Effector memory CD4-positive, alpha-beta T cell (primary cell): ENCODE measurements around the gene BRF1.

Experiments used
- DNase-seq, 3 donors: peaks; one replicate each; pipeline ENCODE4 v3.0.0-alpha.2; 2020
- H3K27ac ChIP-seq: 2 replicates; pipeline ENCODE4 v1.7.0; 2013; ENCODE audit warnings: mild to moderate bottlenecking, low read length, moderate library complexity; ENCODE audit not compliant: insufficient read depth, poor library complexity, severe bottlenecking
- H3K27me3 ChIP-seq: replicated peaks from 2 replicates; pipeline ENCODE4 v1.7.0; 2013; ENCODE audit warnings: mild to moderate bottlenecking, low read length; ENCODE audit not compliant: insufficient read depth, control insufficient read depth, poor library complexity, severe bottlenecking
- H3K36me3 ChIP-seq: 2 replicates; pipeline ENCODE4 v1.7.0; 2013; ENCODE audit warnings: mild to moderate bottlenecking, low read length, moderate library complexity; ENCODE audit not compliant: control insufficient read depth, insufficient read depth
- H3K4me1 ChIP-seq: 2 replicates; pipeline ENCODE4 v1.7.0; 2013; ENCODE audit warnings: low read length, mild to moderate bottlenecking; ENCODE audit not compliant: control insufficient read depth, insufficient read depth, poor library complexity, severe bottlenecking
- H3K4me3 ChIP-seq: 2 replicates; pipeline ENCODE4 v1.7.0; 2013; ENCODE audit warnings: low read length, low read depth, mild to moderate bottlenecking; ENCODE audit not compliant: insufficient read depth, poor library complexity, severe bottlenecking
- H3K9me3 ChIP-seq: 2 replicates; pipeline ENCODE4 v1.7.0; 2013; ENCODE audit warnings: mild to moderate bottlenecking, low read length, moderate library complexity; ENCODE audit not compliant: control insufficient read depth

Gene BRF1

GRCh38 chr14:105229099-105229655 is 71.6 kb downstream of the BRF1 start:
- Histone ChIP-seq H3K27me3 (no peaks in the 10 kb centered on the region), H3K36me3 (peaks cover 18% of the 10 kb centered on the region), H3K27ac (no peak overlapping the region), H3K4me3 (no peak overlapping the region), H3K9me3 (no peaks in the 10 kb centered on the region), H3K4me1 (no peaks in the 10 kb centered on the region)
- no peak for DNase-seq

GRCh38 chr14:105228562-105228961 is 72.2 kb downstream of the BRF1 start:
- no peak overlapping the region for H3K4me3 ChIP-seq
- H3K36me3 ChIP-seq: peaks cover 22% of the 10 kb centered on the region
- H3K27me3 ChIP-seq: no peaks in the 10 kb centered on the region
- H3K27ac ChIP-seq: no peak overlapping the region
- H3K4me1 ChIP-seq: no peaks in the 10 kb centered on the region
- H3K9me3 ChIP-seq: no peaks in the 10 kb centered on the region
- DNase-seq: no peak

GRCh38 chr14:105227346-105227745 is 73.5 kb downstream of the BRF1 start:
- Histone ChIP-seq H3K9me3 (no peaks in the 10 kb centered on the region), H3K27ac (no peak overlapping the region), H3K36me3 (peaks cover 22% of the 10 kb centered on the region), H3K27me3 (no peaks in the 10 kb centered on the region), H3K4me1 (no peaks in the 10 kb centered on the region), H3K4me3 (no peak overlapping the region)
- no peak for DNase-seq

GRCh38 chr14:105226198-105226597 is 74.6 kb downstream of the BRF1 start:
- no peak for DNase-seq
- H3K27me3 ChIP-seq: no peaks in the 10 kb centered on the region
- no peak overlapping the region for H3K27ac ChIP-seq
- H3K4me3 ChIP-seq: no peak overlapping the region
- H3K4me1 ChIP-seq: no peaks in the 10 kb centered on the region
- H3K9me3 ChIP-seq: no peaks in the 10 kb centered on the region
- peaks cover 28% of the 10 kb centered on the region for H3K36me3 ChIP-seq

GRCh38 chr14:105224845-105225570 is 75.8 kb downstream of the BRF1 start:
- Histone ChIP-seq H3K9me3 (no peaks in the 10 kb centered on the region), H3K36me3 (peaks cover 35% of the 10 kb centered on the region), H3K27ac (no peak overlapping the region), H3K27me3 (no peaks in the 10 kb centered on the region), H3K4me1 (no peaks in the 10 kb centered on the region), H3K4me3 (no peak overlapping the region)
- no peak for DNase-seq

GRCh38 chr14:105223770-105224544 is 76.8 kb downstream of the BRF1 start:
- Histone ChIP-seq H3K36me3 (peaks cover 46% of the 10 kb centered on the region), H3K4me1 (no peaks in the 10 kb centered on the region), H3K9me3 (no peaks in the 10 kb centered on the region), H3K27ac (no peak overlapping the region), H3K27me3 (no peaks in the 10 kb centered on the region), H3K4me3 (no peak overlapping the region)
- DNase-seq: no peak

GRCh38 chr14:105223260-105223659 is 77.5 kb downstream of the BRF1 start:
- H3K27me3 ChIP-seq: no peaks in the 10 kb centered on the region
- no peaks in the 10 kb centered on the region for H3K4me1 ChIP-seq
- H3K27ac ChIP-seq: no peak overlapping the region
- DNase-seq: no peak
- H3K4me3 ChIP-seq: no peak overlapping the region
- H3K36me3 ChIP-seq: peaks cover 52% of the 10 kb centered on the region
- no peaks in the 10 kb centered on the region for H3K9me3 ChIP-seq

GRCh38 chr14:105221598-105222178 is 79.1 kb downstream of the BRF1 start:
- Histone ChIP-seq H3K27me3 (no peaks in the 10 kb centered on the region), H3K4me1 (no peaks in the 10 kb centered on the region), H3K36me3 (peaks cover 65% of the 10 kb centered on the region), H3K9me3 (no peaks in the 10 kb centered on the region), H3K4me3 (no peak overlapping the region), H3K27ac (no peak overlapping the region)
- DNase-seq: no peak

GRCh38 chr14:105220699-105221597 is 79.9 kb downstream of the BRF1 start:
- no peaks in the 10 kb centered on the region for H3K27me3 ChIP-seq
- peaks cover 63% of the 10 kb centered on the region for H3K36me3 ChIP-seq
- no peaks in the 10 kb centered on the region for H3K9me3 ChIP-seq
- H3K4me1 ChIP-seq: no peaks in the 10 kb centered on the region
- no peak overlapping the region for H3K4me3 ChIP-seq
- no peak for DNase-seq
- no peak overlapping the region for H3K27ac ChIP-seq
